ENCODE data around the gene CNN1. TPM values are rescaled to one million over a fixed set of nuclear protein-coding genes. Genes with fewer than 3 reads are reported as not detected.

CNN1 gene
- total RNA-seq, 1 donor from 2014 or later = 477 TPM

- no peak overlapping the region for H3K4me3 ChIP-seq
- H3K9me3 ChIP-seq = no peaks in the 10 kb centered on the region
- no peak for DNase-seq (ENCODE audit: low spot score in 2 of 2)
- intact Hi-C loops (cut with DNase I) = no loop called here
- TF ChIP-seq CTCF (IDR thresholded peaks at IDR 0.05) = no peak
- no peak overlapping the region for H3K27ac ChIP-seq
- peaks cover 7 to 14% of the 10 kb centered on the region in 2 donors for H3K4me1 ChIP-seq
- H3K36me3 ChIP-seq = peaks cover 32 to 40% of the 10 kb centered on the region in 2 donors
- no peaks in the 10 kb centered on the region for H3K27me3 ChIP-seq
Observed at GRCh38 chr19:11554160-11554559, 15.5 kb downstream of the CNN1 start.

DNA sequence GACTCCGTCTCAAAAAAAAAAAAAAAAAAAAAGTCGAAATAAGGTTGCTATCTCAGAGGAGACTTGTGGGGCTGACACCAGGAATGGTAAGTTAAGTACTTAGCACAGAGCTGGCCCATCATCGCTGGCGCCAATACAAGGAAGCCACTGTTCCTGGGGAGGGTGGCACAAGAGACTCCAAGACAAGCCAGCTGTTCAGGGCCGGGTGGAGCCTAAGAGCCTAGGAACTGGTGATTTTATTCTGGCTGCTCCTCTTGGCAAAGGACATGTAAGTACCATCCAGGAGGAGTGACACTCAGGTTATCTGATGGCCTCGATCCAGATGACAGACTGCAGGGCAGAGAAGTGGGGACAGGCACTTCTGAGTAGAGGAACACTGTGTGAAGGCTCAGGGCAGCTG lies 16.6 kb downstream of the CNN1 start:
- intact Hi-C loops (cut with DNase I) = no loop called here
- no peak for TF ChIP-seq CTCF (IDR thresholded peaks at IDR 0.05)
- H3K4me1 ChIP-seq = peaks cover 7 to 23% of the 10 kb centered on the region in 2 donors

DNA sequence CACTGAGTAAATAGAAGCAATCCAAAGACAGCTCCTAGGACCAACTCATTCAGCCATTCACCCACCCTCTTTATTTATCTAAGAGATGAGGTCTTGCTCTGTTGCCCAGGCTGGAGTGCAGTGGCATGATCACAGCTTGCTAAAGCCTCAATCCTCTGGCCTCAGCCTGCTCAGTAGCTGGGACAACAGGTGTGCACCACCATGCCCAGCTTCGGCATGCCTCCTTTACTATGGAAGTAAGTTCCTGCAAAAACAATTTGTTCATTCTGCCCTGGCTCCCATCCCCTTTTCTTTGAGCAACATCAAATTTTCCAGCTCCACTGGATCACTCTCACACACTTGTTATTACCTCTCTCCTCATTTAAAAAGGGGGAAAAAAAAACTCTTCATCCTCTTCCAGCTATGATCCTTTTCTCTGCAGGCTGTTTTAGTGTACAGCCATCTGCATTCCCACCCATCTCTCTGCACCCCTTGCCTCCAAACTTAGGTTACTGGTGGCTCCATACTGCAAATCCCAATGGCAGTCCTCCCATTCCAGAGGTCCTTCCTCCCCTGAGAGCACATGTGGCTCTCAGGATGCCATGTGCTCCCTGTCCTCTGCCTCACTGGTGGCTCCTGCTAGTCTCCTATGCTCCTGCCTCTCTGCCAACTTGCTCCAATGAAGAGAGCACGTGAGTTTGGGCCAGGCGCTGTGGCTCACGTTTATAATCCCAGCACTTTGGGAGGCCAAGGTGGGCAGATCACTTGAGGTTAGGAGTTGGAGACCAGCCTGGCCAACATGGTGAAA lies 18.2 kb downstream of the CNN1 start:
- TF ChIP-seq CTCF (IDR thresholded peaks at IDR 0.05) = no peak
- intact Hi-C loops (cut with DNase I) = no loop called here
- H3K36me3 ChIP-seq = peaks cover 17 to 26% of the 10 kb centered on the region in 2 donors
- no peak overlapping the region for H3K27ac ChIP-seq
- no peak overlapping the region for H3K4me3 ChIP-seq
- no peaks in the 10 kb centered on the region for H3K27me3 ChIP-seq
- peaks cover 7 to 25% of the 10 kb centered on the region in 2 donors for H3K4me1 ChIP-seq
- H3K9me3 ChIP-seq = no peaks in the 10 kb centered on the region
- no peak for DNase-seq (ENCODE audit: low spot score in 2 of 2)

More for the DNA sequence above, 16.6 kb downstream of the CNN1 start:
- no peak overlapping the region for H3K4me3 ChIP-seq
- DNase-seq (ENCODE audit: low spot score in 2 of 2) = no peak
- H3K36me3 ChIP-seq = peaks cover 21 to 30% of the 10 kb centered on the region in 2 donors
- H3K9me3 ChIP-seq = no peaks in the 10 kb centered on the region
- no peaks in the 10 kb centered on the region for H3K27me3 ChIP-seq
- H3K27ac ChIP-seq = no peak overlapping the region

DNA sequence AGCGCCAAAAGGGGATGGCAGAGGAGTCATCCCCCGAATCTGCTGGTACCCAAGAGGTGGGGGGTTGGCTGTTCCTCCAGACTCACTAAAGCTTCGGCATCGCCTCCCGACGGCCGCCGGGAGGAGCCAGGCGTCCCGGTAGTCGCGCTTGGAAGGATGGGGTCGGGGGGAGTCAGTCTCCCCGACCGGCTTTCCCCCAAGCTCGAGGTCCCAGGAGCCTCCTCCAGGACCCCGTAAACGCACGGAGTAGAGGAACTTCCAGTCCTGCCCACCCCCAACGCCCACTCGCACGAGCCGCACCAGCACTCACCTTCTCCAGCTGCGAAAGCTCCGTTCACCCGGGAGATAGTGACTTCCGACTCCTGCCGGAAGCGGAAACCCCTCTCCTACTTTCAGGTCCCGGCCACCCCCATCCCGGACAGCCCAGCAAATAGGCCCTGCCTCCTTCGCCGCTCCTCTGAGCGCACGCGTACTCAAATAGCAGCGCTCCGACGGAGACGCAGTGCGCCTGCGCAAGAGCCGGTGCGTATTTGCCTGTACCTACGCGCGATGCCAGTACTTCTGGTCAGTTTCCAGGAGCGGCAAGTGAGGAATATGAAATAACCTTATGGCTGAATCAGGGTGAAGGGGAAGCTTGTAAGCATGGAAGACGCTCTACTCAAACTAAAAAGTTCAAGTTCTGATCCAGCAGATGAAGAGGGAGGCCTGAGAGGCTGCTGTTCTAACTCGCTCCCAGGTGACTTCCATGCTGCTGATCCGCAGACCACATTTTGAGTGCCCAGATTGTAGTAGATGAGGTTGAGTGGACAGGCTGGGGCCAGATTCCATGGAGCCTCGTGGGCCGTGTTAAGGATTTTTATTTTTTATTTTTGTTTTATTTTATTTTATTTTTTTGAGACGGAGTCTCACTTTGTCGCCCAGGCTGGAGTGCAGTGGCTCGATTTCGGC lies 20.5 kb downstream of the CNN1 start, which contains the start of gene ELOF1:
Gene ELOF1 (minus strand): TSS at position 350 of the 948 bp plus-strand sequence. CDS start 4,883 bp downstream, outside the sequence.
- Histone ChIP-seq H3K36me3 (peaks cover 4 to 7% of the 10 kb centered on the region in 2 donors), H3K27me3 (no peaks in the 10 kb centered on the region), H3K4me1 (peaks cover 7 to 25% of the 10 kb centered on the region in 2 donors), H3K4me3 (peak within 1 kb of the TSS; percentile 56 to 76), H3K27ac (peak within 1 kb of the TSS; percentile 62 to 64), H3K9me3 (no peaks in the 10 kb centered on the region)
- peak; percentile 93 to 98 for DNase-seq (ENCODE audit: low spot score in 2 of 2)
- TF ChIP-seq CTCF (IDR thresholded peaks at IDR 0.05) = peak in 2 of 3 experiments; percentile 10 to 24
- intact Hi-C loops (cut with DNase I) = loop anchor here (1.0 to 2.0 kb wide), 2 partner anchors 18 to 31 kb away; no protein-coding TSS in a partner anchor

GRCh38 chr19:11560404-11561051 lies 21.9 kb downstream of the CNN1 start:
- H3K4me3 ChIP-seq = no peak overlapping the region

More at GRCh38 chr19:11560404-11561051, 21.9 kb downstream of the CNN1 start:
- H3K36me3 ChIP-seq = no peaks in the 10 kb centered on the region
- TF ChIP-seq CTCF (IDR thresholded peaks at IDR 0.05) = peak; percentile 34 to 48 (median 38)
- intact Hi-C loops (cut with DNase I) = loop anchor here (5.0 kb wide), 1 partner anchor 37 kb away; the partner anchor contains the start of gene ZNF627
- H3K9me3 ChIP-seq = no peaks in the 10 kb centered on the region
- peaks cover 7 to 25% of the 10 kb centered on the region in 2 donors for H3K4me1 ChIP-seq
- H3K27ac ChIP-seq = no peak overlapping the region
- no peaks in the 10 kb centered on the region for H3K27me3 ChIP-seq
- DNase-seq (ENCODE audit: low spot score in 2 of 2) = no peak
